ENCODE data around the gene GPR82. TPM values are rescaled to one million over a fixed set of nuclear protein-coding genes. Genes with fewer than 3 reads are reported as not detected.

The GPR82 gene
- total RNA-seq, 1 experiment from 2014 or later: not detected

DNA sequence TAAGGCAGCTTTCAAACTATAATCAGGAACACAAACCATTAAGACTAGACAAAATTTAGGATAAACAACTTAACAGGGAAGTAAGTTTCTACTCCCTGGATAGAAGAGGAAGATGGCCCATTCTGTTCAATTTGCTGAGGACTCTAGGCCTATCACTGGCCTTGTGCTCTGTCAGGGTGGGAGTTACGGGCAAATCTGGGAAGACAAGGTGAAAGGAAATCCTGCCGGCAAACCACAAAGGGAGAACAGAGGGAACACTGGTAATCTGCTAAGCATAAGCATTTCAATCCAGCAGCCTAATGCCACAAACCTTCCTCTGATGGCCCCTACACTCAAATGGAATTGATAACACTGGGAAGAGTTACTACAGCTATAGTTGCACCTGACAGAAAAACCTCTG, 8.3 kb downstream of the GPR82 start:
- CTCF ChIA-PET: interaction anchor here (0.6 to 0.7 kb wide), 2 partner anchors 580 to 937 kb away, joined by 3 to 6 read pairs; no protein-coding TSS in a partner anchor

GRCh38 chrX:41733939-41734338, 10.0 kb downstream of the GPR82 start:
- no peak overlapping the region for H3K27ac Mint-ChIP-seq (ENCODE audit: low read depth, unreplicated experiment)
- H3K27me3 Mint-ChIP-seq (ENCODE audit: insufficient read depth, unreplicated experiment): peaks cover 41% of the 10 kb centered on the region
- BruUV-seq (replicated peaks): no TSS peak
- no peak for DNase-seq (ENCODE audit: unreplicated experiment)
- TF ChIP-seq, protein P1, sequence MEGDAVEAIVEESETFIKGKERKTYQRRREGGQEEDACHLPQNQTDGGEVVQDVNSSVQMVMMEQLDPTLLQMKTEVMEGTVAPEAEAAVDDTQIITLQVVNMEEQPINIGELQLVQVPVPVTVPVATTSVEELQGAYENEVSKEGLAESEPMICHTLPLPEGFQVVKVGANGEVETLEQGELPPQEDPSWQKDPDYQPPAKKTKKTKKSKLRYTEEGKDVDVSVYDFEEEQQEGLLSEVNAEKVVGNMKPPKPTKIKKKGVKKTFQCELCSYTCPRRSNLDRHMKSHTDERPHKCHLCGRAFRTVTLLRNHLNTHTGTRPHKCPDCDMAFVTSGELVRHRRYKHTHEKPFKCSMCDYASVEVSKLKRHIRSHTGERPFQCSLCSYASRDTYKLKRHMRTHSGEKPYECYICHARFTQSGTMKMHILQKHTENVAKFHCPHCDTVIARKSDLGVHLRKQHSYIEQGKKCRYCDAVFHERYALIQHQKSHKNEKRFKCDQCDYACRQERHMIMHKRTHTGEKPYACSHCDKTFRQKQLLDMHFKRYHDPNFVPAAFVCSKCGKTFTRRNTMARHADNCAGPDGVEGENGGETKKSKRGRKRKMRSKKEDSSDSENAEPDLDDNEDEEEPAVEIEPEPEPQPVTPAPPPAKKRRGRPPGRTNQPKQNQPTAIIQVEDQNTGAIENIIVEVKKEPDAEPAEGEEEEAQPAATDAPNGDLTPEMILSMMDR (IDR thresholded peaks at IDR 0.05; ENCODE audit: unreplicated experiment): no peak
- ChIA-PET POLR2A (no interaction called here), CTCF (interaction anchor here (0.6 kb wide), 1 partner anchor 228 kb away, joined by 3 read pairs; no protein-coding TSS in a partner anchor)
- H3K36me3 Mint-ChIP-seq (ENCODE audit: insufficient read depth, unreplicated experiment): no peaks in the 10 kb centered on the region
- intact Hi-C loops (cut with micrococcal nuclease): loop anchor here (1.0 to 10.0 kb wide), 2 partner anchors 176 to 459 kb away; no protein-coding TSS in a partner anchor
- no peak overlapping the region for H3K4me3 Mint-ChIP-seq (ENCODE audit: unreplicated experiment)
- no peaks in the 10 kb centered on the region for H3K4me1 Mint-ChIP-seq (ENCODE audit: insufficient read depth, unreplicated experiment)
- no peaks in the 10 kb centered on the region for H3K9me3 Mint-ChIP-seq (ENCODE audit: unreplicated experiment)

More for the DNA sequence above, 8.3 kb downstream of the GPR82 start:
- Mint-ChIP-seq H3K4me1 (ENCODE audit: insufficient read depth, unreplicated experiment) (no peaks in the 10 kb centered on the region), H3K9me3 (ENCODE audit: unreplicated experiment) (no peaks in the 10 kb centered on the region), H3K36me3 (ENCODE audit: insufficient read depth, unreplicated experiment) (no peaks in the 10 kb centered on the region), H3K27ac (ENCODE audit: low read depth, unreplicated experiment) (no peak overlapping the region), H3K4me3 (ENCODE audit: unreplicated experiment) (no peak overlapping the region), H3K27me3 (ENCODE audit: insufficient read depth, unreplicated experiment) (peaks cover 40% of the 10 kb centered on the region)
- POLR2A ChIA-PET: no interaction called here
- intact Hi-C loops (cut with micrococcal nuclease): loop anchor here (10.0 kb wide), 1 partner anchor 457 kb away; no protein-coding TSS in a partner anchor
- no peak for DNase-seq (ENCODE audit: unreplicated experiment)
- TF ChIP-seq, protein P1 (IDR thresholded peaks at IDR 0.05; ENCODE audit: unreplicated experiment): no peak
- no TSS peak for BruUV-seq (replicated peaks)

DNA sequence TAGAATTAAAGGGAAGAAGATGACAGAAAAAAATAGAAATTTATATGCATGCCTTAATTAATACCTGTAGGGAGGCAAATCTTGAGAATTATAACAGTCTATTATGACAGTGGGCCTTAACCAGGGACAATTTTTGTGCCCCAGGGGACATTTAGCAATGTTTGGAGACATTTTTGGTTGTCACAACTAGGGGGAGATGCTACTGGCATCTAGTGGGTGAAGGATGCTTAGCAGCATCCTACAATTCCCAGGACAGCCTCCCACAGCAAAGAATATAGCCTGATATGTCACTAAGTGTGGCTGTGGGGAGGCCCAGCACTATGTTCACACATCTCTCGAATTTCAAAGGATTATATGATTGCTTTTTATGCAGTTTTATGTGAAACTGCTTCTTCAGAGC, 10.5 kb downstream of the GPR82 start:
- ChIA-PET CTCF (no interaction called here), POLR2A (no interaction called here)
- BruUV-seq (replicated peaks): no TSS peak
- peak; percentile 16 for DNase-seq (ENCODE audit: unreplicated experiment)
- Mint-ChIP-seq H3K4me3 (ENCODE audit: unreplicated experiment) (no peak overlapping the region), H3K4me1 (ENCODE audit: insufficient read depth, unreplicated experiment) (no peaks in the 10 kb centered on the region), H3K27me3 (ENCODE audit: insufficient read depth, unreplicated experiment) (peaks cover 41% of the 10 kb centered on the region), H3K27ac (ENCODE audit: low read depth, unreplicated experiment) (no peak overlapping the region), H3K36me3 (ENCODE audit: insufficient read depth, unreplicated experiment) (no peaks in the 10 kb centered on the region), H3K9me3 (ENCODE audit: unreplicated experiment) (no peaks in the 10 kb centered on the region)
- TF ChIP-seq, protein P1 (IDR thresholded peaks at IDR 0.05; ENCODE audit: unreplicated experiment): peak; percentile 34
- intact Hi-C loops (cut with micrococcal nuclease): loop anchor here (1.0 to 10.0 kb wide), 2 partner anchors 176 to 460 kb away; no protein-coding TSS in a partner anchor

GRCh38 chrX:41737065-41737464, 13.1 kb downstream of the GPR82 start:
- BruUV-seq (replicated peaks): no TSS peak
- intact Hi-C loops (cut with micrococcal nuclease): loop anchor here (10.0 kb wide), 1 partner anchor 462 kb away; no protein-coding TSS in a partner anchor
- Mint-ChIP-seq H3K27me3 (ENCODE audit: insufficient read depth, unreplicated experiment) (peaks cover 34% of the 10 kb centered on the region), H3K4me3 (ENCODE audit: unreplicated experiment) (no peak overlapping the region), H3K27ac (ENCODE audit: low read depth, unreplicated experiment) (no peak overlapping the region), H3K9me3 (ENCODE audit: unreplicated experiment) (no peaks in the 10 kb centered on the region), H3K36me3 (ENCODE audit: insufficient read depth, unreplicated experiment) (no peaks in the 10 kb centered on the region), H3K4me1 (ENCODE audit: insufficient read depth, unreplicated experiment) (no peaks in the 10 kb centered on the region)
- TF ChIP-seq, protein P1 (IDR thresholded peaks at IDR 0.05; ENCODE audit: unreplicated experiment): no peak
- no peak for DNase-seq (ENCODE audit: unreplicated experiment)
- ChIA-PET CTCF (interaction anchor here (0.5 to 0.7 kb wide), 3 partner anchors 177 to 1222 kb away, joined by 3 read pairs; no protein-coding TSS in a partner anchor), POLR2A (no interaction called here)

All from MCF 10A (cell line).